PC-3 (cell line): Measurements from ENCODE around the gene USP17L15.
"Not testable (repeated sequence)": the region's sequence is repeated elsewhere in the genome, so short reads cannot be mapped to it uniquely, and the experiment has no call there.

Experiments
- EZH2 ChIP-seq: fragments of 300-600 bp; sonication (generic); IDR thresholded peaks from one replicate; pipeline ENCODE4 v1.6.1; 2017; ENCODE audit warnings: antibody characterized with exemption, mild to moderate bottlenecking, low read length; ENCODE audit not compliant: unreplicated experiment
- TF ChIP-seq, protein P1 (sequence below): fragments of 300-600 bp; sonication (generic); conservative IDR thresholded peaks from 2 replicates; pipeline ENCODE4 v1.5.1; 2017; ENCODE audit warnings: antibody characterized with exemption, low read depth, mild to moderate bottlenecking, low read length

DNA sequence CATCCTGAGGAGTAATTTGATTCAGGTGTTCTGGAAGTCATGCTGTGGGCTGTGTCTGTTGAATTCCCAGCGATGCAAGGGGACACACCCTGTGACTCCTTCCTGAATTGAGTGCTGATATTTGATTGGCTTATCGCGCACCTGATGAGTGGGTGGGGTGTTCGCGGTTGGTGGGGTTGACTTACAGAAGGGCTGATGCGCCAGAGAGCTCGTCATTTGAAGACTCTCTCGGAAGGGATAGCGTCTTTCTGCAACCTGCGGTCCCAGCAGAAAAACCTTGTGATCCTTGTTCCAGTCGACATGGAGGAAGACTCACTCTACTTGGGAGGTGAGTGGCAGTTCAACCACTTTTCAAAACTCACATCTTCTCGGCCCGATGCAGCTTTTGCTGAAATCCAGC, 18.9 kb downstream of the USP17L15 start, which contains the start of gene USP17L19:
- TF ChIP-seq, protein P1, sequence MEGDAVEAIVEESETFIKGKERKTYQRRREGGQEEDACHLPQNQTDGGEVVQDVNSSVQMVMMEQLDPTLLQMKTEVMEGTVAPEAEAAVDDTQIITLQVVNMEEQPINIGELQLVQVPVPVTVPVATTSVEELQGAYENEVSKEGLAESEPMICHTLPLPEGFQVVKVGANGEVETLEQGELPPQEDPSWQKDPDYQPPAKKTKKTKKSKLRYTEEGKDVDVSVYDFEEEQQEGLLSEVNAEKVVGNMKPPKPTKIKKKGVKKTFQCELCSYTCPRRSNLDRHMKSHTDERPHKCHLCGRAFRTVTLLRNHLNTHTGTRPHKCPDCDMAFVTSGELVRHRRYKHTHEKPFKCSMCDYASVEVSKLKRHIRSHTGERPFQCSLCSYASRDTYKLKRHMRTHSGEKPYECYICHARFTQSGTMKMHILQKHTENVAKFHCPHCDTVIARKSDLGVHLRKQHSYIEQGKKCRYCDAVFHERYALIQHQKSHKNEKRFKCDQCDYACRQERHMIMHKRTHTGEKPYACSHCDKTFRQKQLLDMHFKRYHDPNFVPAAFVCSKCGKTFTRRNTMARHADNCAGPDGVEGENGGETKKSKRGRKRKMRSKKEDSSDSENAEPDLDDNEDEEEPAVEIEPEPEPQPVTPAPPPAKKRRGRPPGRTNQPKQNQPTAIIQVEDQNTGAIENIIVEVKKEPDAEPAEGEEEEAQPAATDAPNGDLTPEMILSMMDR: not testable (repeated sequence)
- TF ChIP-seq EZH2: not testable (repeated sequence)
